Right renal pelvis (tissue), 4 donors: ENCODE measurements around the gene EEPD1. TPM values are rescaled to one million over a fixed set of nuclear protein-coding genes. Genes with fewer than 3 reads are reported as not detected.

ENCODE experiments used
- DNase-seq, 4 donors: peaks; one replicate each; pipeline ENCODE4 v3.0.0-alpha.2; 2013; ENCODE audit warnings: low read depth in 4 of 4, low spot score in 3 of 4, missing footprints in 1 of 4
- polyA plus RNA-seq, 4 donors: library from polyadenylated mRNA; unstranded; fragments of 120-200 nt; gene quantifications; one replicate each; pipeline ENCODE4 v1.2.1, GENCODE V29; 2013; ENCODE audit not compliant: insufficient read length in 4 of 4

Gene EEPD1
- polyA plus RNA-seq, 4 donors, result 5.4 to 8.0 (median 6.9) TPM

- no peak for DNase-seq
Measured at GRCh38 chr7:36154255-36155212, 1.5 kb downstream of the EEPD1 start.

GRCh38 chr7:36155811-36156361 lies 2.8 kb downstream of the EEPD1 start:
- no peak for DNase-seq

GRCh38 chr7:36157527-36158320 lies 4.7 kb downstream of the EEPD1 start:
- DNase-seq, result no peak

DNA sequence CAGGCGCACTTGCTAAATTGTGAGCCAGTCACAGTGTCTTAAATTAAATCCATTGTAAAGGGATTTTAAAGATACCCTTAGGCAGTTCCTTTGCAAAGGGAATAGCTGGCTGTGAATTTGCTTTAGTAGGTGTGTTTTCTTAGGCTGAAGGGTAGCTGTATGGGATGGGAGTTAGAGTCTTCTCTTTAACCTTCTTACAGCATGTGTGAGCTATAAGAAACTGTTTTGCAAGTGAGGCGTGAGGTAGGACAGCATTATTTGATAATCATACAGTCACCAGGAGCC lies 5.2 kb downstream of the EEPD1 start:
- no peak for DNase-seq

- DNase-seq, result no peak
Measured at GRCh38 chr7:36159618-36160017, 6.6 kb downstream of the EEPD1 start.

DNA sequence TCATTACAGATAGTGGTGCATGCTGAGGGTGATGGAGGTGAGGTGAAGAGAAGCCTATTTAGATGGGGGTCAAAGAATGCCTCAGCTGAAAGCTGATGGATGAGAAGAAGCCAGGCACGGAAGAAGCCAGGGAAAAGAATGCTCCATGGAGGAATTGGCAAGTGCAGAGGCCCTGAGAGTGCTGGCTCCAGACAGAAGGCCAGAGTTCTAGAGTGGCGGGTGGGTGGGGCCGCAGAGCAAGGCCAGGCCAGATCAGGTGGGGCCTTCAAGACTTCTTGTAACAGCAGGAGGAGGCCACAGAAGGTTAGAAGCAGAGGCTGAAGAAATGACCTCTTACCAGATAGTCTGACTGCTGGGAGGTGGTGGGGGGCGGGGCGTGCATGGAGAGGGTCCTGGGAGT lies 7.3 kb downstream of the EEPD1 start:
- DNase-seq, result no peak

- DNase-seq, result no peak
Measured at GRCh38 chr7:36161996-36162395, 8.9 kb downstream of the EEPD1 start.

GRCh38 chr7:36165059-36165458 lies 12.0 kb downstream of the EEPD1 start:
- no peak for DNase-seq

- no peak for DNase-seq
Measured at GRCh38 chr7:36165802-36166201, 12.7 kb downstream of the EEPD1 start.

GRCh38 chr7:36167403-36168050 lies 14.5 kb downstream of the EEPD1 start:
- no peak for DNase-seq

GRCh38 chr7:36171503-36171902 lies 18.4 kb downstream of the EEPD1 start:
- no peak for DNase-seq

GRCh38 chr7:36175886-36176285 lies 22.8 kb downstream of the EEPD1 start:
- DNase-seq, result no peak

- DNase-seq, result no peak
Measured at GRCh38 chr7:36176697-36177096, 23.6 kb downstream of the EEPD1 start.

GRCh38 chr7:36180121-36180520 lies 27.1 kb downstream of the EEPD1 start:
- DNase-seq, result no peak

GRCh38 chr7:36181668-36182067 lies 28.6 kb downstream of the EEPD1 start:
- DNase-seq, result no peak

DNA sequence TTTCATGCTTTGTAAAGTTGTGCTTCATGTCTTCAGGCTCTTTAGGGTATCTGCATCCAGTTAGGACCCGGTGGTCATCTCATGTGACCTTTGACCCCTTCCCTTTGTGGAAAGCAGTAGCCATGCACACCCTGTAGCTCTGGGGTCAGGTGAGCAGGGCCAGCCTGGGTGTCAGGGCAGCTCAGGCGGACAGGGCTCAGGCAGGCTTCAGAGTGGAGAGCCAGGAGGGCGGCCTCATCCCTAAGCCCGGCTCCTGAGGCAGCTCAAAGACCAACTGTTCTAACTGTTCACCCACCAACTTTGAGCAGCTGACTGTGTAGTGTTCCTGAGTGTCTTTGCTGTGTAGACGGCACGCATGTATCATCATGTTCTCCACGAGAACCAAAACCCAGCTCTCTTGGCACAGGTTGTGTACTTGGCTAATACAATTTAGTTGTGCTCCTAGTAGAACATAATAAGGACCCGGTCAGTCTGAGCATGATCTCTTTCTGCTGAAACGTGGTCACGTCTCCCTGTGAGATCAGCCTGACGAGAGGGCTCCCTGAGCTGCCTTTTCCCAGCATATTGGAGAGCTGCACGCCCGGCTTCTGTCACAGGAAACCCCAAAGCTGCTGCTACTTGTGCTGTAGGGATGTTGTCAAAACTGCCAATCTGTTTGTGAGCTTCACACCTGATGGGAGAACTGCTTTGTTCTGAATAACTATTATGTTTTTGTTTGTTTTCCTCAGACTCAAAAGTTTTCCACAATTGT lies 30.0 kb downstream of the EEPD1 start:
- no peak for DNase-seq

GRCh38 chr7:36185092-36185491 lies 32.0 kb downstream of the EEPD1 start:
- DNase-seq, result no peak

DNA sequence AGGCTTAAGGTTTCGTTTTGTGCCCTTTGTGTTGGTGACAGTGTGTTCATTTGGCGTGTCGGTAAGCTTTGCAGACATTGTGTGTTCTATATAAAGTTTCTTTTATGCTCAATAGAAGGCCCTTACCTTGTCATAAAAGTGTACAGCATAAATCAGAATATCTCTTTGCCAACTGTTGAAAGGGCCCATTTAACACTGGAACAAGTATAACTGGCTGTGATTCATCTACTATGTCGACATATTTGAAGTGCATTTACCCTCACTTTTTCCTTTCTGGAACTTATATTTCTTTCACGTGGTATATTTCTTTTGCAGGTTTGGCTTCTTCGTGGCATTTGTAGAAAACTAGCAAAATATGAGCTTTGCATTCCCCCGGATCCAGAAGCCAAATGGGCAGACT lies 32.7 kb downstream of the EEPD1 start:
- DNase-seq, result no peak

GRCh38 chr7:36186359-36187121 lies 33.5 kb downstream of the EEPD1 start:
- DNase-seq, result no peak

DNA sequence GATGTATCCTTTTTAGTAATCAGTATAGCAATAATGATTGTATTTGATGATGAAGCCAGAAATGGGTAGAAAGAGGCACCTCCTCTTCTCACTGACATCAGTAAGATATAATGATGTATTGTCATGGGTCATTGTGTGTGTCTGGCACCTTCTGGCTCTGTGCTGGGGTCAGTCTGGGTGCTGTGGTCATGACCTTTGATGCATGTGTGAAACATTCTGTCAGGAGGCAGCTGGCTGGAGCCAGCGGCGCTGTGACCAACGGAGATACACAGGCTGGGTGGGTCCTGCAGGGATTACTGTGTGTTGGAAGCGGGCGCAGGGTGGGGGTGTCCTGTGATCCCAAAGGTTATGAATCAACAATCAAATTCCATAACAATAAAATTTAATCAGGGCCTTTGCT lies 35.2 kb downstream of the EEPD1 start:
- no peak for DNase-seq
